GM12864 (cell line): ENCODE data around the gene TRAPPC11.

Experiments used
- DNase-seq: peaks from one replicate; pipeline ENCODE4 v3.0.0-alpha.2; 2011; ENCODE audit warnings: low read depth
- H3K4me3 ChIP-seq: 2 replicates; pipeline ENCODE4 v1.5.1; 2011; ENCODE audit warnings: mild to moderate bottlenecking, low read depth, low read length, control low read depth
- CTCF ChIP-seq: IDR thresholded peaks from 2 replicates; pipeline ENCODE4 v1.5.1; 2011; ENCODE audit warnings: low read depth, mild to moderate bottlenecking, moderate library complexity, low read length, control low read depth, inconsistent platforms; ENCODE audit errors: missing control alignments

Gene TRAPPC11

DNA sequence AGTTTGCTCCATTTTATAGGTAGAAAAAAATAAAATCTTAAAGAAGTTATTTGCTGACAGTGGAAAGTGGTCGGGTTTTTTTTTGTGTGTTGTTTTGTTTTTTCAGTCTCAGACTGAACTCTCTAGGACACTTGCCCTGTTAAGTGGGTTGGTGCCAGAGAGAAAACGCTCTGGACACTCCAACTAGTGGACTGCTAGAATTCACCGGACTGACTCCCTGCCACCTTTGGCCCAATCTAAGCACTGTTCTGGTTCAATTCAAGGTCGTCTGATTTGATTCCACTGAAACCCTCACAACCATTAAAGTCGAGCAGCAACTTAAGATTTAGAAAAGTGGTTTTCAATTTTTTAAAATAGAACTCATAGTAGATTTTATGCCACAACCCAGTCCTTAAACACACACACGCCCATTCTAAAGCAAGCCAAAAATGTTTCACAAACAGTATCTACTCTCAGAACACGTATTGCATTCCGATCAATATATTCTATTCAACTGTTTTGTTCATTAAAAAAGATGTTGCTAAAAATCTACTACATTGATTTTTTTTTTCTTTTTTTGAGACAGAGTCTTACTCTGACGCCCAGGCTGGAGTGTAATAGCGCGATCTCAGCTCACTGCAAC, 27.4 kb upstream of the TRAPPC11 start:
- H3K4me3 ChIP-seq = no peak overlapping the region
- DNase-seq = no peak
- no peak for TF ChIP-seq CTCF

GRCh38 chr4:183632689-183633088, 26.4 kb upstream of the TRAPPC11 start:
- TF ChIP-seq CTCF = no peak
- no peak for DNase-seq
- no peak overlapping the region for H3K4me3 ChIP-seq

DNA sequence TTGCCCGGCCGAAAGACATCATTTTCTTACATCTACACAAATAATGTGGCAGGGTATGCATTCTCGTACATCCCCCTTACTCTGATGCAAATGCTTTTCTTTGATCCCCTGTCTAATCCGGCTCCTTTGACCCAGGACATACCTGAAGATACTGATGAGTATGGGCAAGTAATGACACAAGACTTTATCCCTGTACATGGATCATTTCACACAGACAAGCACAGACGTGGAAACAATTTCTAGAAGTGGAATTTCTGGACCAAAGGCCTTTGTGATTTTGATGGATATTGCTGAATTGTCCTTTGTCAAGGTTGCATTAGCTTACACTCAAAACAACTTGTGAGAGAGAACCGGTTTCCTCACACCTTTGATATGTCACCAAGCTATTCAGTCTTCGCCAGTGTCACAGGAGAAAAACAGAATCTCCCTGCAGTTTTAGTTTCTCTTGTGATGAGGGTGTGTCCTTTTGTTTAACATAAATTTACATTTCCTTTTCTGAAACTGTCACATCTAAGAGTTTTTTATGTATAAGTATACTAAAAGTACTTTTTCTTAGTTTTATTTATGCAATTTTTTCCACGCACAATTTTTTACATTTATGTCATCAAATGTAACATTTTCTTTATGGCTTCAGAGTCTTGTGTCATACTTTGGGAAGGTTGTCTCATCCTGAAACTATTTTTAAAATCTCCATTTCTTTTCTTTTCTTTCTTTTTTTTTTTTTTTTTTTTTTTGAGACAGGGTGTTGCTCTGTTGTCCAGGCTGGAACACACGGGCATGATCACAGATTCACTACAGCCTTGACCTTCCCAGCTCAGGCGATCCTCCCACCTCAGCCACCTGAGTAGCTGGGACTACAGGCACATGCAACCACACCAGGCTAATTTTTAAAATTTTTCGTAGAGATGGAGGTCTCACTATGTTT, 25.4 kb upstream of the TRAPPC11 start:
- no peak for TF ChIP-seq CTCF
- no peak overlapping the region for H3K4me3 ChIP-seq
- DNase-seq = no peak

DNA sequence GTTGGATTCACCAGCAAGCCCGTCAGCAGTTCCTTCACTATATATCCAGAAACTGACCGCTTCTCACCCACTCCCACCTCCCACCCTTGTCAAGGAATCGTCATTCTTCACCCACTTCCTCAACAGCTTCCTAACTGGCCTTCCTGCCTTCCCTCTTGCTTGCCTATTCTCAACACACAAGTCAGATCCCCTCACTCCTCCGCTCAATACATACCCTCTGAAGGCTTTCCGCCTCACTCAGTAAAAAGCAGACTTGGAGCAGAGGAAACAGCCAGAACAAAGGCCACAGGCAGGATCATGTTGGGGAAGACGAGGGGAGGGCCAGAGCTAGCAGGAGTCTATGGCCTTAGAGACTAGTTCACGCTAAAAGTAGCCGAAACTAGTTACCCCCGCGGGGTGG, 23.8 kb upstream of the TRAPPC11 start:
- TF ChIP-seq CTCF = no peak
- no peak overlapping the region for H3K4me3 ChIP-seq
- no peak for DNase-seq

DNA sequence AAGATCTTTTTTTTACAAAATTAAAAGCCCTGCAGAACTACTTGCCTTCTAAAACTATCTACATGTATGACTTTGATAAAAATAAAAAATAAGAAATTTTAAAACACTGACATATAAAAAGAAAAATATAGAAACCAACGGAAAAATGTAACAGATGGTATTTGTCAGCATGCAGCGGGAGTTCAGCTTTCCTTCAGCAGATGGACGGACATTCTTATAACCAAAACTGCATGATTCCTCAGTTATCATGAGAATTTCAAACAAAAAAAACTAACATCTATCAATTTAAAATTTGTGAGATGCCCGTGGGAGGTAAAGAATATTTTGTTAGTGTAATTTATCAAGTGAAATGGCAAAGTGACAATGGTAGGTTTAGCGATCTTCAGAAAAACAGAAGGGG, 23.4 kb upstream of the TRAPPC11 start:
- no peak overlapping the region for H3K4me3 ChIP-seq
- DNase-seq = no peak
- TF ChIP-seq CTCF = no peak

- DNase-seq = no peak
- no peak for TF ChIP-seq CTCF
- H3K4me3 ChIP-seq = no peak overlapping the region
Measured at GRCh38 chr4:183636503-183636902, 22.6 kb upstream of the TRAPPC11 start.

DNA sequence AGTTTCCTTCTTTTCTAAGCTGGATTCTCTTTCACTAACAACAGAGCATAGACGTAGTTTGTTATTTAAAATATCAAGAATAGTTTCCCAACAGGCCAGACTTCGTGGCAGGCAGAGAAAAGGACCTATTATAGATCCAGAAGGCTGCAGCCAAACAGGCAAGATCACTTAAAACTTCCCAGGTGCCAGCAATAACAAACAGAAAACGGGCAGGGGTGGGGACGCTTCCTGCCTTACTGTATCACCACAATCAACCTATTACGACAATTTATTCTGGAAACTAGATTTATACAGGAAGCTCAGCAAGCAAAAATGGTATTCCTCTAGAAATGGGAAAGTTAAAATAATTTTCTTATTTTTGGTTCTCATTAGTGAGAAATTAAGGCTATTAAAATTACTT, 22.2 kb upstream of the TRAPPC11 start:
- no peak for DNase-seq
- TF ChIP-seq CTCF = no peak
- H3K4me3 ChIP-seq = no peak overlapping the region
